ENCODE measurements around the gene BICRAL. TPM values are rescaled to one million over a fixed set of nuclear protein-coding genes. Genes with fewer than 3 reads are reported as not detected.
"Not testable (repeated sequence)": the region's sequence is repeated elsewhere in the genome, so short reads cannot be mapped to it uniquely, and the experiment has no call there.

The BICRAL gene
- polyA plus RNA-seq, 1 of the 3 experiments (the other 2 are of a cell fraction) = 5.1 TPM

DNA sequence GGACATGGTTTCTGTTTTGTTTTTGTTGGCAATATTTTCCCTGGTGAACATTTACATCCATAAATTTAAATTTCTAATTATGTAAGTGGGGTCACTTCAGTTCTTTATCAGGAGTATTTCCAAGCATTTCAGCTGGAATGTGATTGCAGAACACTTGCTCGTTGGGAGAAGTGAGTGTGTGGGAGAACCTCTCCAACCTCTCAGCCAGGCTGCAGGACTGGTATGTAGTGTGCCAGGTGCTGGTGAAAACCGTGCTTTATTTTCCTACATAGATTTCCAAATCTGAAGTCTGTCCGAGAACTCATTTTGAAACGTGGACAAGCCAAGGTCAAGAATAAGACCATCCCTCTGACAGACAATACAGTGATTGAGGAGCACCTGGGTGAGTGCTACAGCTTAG lies 103.8 kb downstream of the BICRAL start:
- Histone ChIP-seq H3F3A (replicated peaks; ENCODE audit: insufficient read depth) (peaks cover 39% of the 10 kb centered on the region), H3K27ac (ENCODE audit: low read depth in 2 of 2, low read length in 1 of 2) (no peak overlapping the region), H3K9ac (no peak overlapping the region), H3K27me3 (ENCODE audit: insufficient read depth) (no peaks in the 10 kb centered on the region), H3K79me2 (ENCODE audit: insufficient read depth) (peaks cover 63% of the 10 kb centered on the region), H3K36me3 (replicated peaks in 1 of 2; ENCODE audit: control insufficient read depth in 1 of 2, insufficient read depth in 2 of 2, low read length in 1 of 2) (peaks cover 31 to 66% of the 10 kb centered on the region in 2 experiments), H3K4me2 (no peak overlapping the region), H3K4me3 (ENCODE audit: low read depth in 2 of 2, low read length in 1 of 2) (no peak overlapping the region), H3K4me1 (ENCODE audit: control insufficient read depth in 1 of 2, insufficient read depth in 2 of 2, low read depth in 1 of 2, low read length in 1 of 2) (peaks cover 0 to 5% of the 10 kb centered on the region in 2 experiments; a peak in 2 of 4 replicates), H3K9me2 (no peaks in the 10 kb centered on the region), H2AFZ (ENCODE audit: low read depth) (no peak overlapping the region), H4K20me1 (ENCODE audit: insufficient read depth) (no peaks in the 10 kb centered on the region), H3K9me3 (no peaks in the 10 kb centered on the region)
- no peak for TF ChIP-seq YY1 (IDR thresholded peaks at IDR 0.05; ENCODE audit: low read depth)
- no peak for TF ChIP-seq MXI1 (IDR thresholded peaks at IDR 0.05; ENCODE audit: low read depth, low read length)
- no peak for TF ChIP-seq GABPA (IDR thresholded peaks at IDR 0.05; ENCODE audit: low read depth)
- TF ChIP-seq EP300 (IDR thresholded peaks at IDR 0.05; ENCODE audit: borderline replicate concordance in 1 of 2, low read depth in 1 of 2, low read length in 1 of 2) = no peak
- TF ChIP-seq TEAD4 (IDR thresholded peaks at IDR 0.05; ENCODE audit: borderline replicate concordance, insufficient read depth) = no peak
- TF ChIP-seq EZH2phosphoT487 (IDR thresholded peaks at IDR 0.05; ENCODE audit: borderline replicate concordance, low read depth) = no peak
- TF ChIP-seq RAD21 (IDR thresholded peaks at IDR 0.05; ENCODE audit: low read length) = no peak
- TF ChIP-seq, protein P1, sequence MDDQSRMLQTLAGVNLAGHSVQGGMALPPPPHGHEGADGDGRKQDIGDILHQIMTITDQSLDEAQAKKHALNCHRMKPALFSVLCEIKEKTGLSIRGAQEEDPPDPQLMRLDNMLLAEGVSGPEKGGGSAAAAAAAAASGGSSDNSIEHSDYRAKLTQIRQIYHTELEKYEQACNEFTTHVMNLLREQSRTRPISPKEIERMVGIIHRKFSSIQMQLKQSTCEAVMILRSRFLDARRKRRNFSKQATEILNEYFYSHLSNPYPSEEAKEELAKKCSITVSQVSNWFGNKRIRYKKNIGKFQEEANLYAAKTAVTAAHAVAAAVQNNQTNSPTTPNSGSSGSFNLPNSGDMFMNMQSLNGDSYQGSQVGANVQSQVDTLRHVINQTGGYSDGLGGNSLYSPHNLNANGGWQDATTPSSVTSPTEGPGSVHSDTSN (IDR thresholded peaks at IDR 0.05) = no peak
- TF ChIP-seq GATA2 (CRISPR knock-in tag; IDR thresholded peaks at IDR 0.05) = no peak
- no peak for TF ChIP-seq JUND (IDR thresholded peaks at IDR 0.05)
- TF ChIP-seq SMC3 (IDR thresholded peaks at IDR 0.05; ENCODE audit: low read depth, low read length) = no peak
- TF ChIP-seq TCF12 (IDR thresholded peaks at IDR 0.05) = no peak
- TF ChIP-seq FOXM1 (IDR thresholded peaks at IDR 0.05; ENCODE audit: low read depth) = no peak
- WGBS (ENCODE audit: low lambda C conversion rate) = 78% methylated on average over 4 of the region's 4 CpGs
- DNase-seq = no peak
- CTCF ChIA-PET = no interaction called here
- POLR2A ChIA-PET = interaction anchor here (0.6 kb wide), 1 partner anchor 32 kb away, joined by 4 read pairs; no protein-coding TSS in a partner anchor

DNA sequence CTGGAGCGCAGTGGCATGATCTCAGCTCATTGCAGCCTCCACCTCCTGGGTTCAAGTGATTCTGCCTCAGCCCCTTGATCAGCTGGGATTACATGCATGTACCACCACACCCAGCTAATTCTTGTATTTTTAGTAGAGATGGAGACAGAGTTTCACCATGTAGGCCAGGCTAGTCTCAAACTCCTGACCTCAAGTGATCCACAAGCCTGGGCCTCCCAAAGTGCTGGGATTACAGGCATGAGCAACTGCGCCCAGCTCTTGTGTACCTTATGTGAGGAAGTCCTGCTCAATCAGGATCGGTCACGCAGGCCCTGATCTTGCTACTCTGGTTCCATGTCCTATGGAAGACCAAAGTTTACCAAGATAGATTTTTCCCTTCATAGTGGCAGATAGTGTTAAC lies 106.3 kb downstream of the BICRAL start:
- CTCF ChIA-PET = interaction anchor here (1.1 kb wide), 1 partner anchor 13 kb away, joined by 3 read pairs; no protein-coding TSS in a partner anchor
- 92% methylated on average over 3 of the region's 4 CpGs for WGBS (ENCODE audit: low lambda C conversion rate)
- H3K4me1 ChIP-seq (ENCODE audit: control insufficient read depth in 1 of 2, insufficient read depth in 2 of 2, low read depth in 1 of 2, low read length in 1 of 2); H3K27ac ChIP-seq (ENCODE audit: low read depth in 2 of 2, low read length in 1 of 2); H3K27me3 ChIP-seq (ENCODE audit: insufficient read depth); H4K20me1 ChIP-seq (ENCODE audit: insufficient read depth); H2AFZ ChIP-seq (ENCODE audit: low read depth); DNase-seq; H3K4me3 ChIP-seq (ENCODE audit: low read depth in 2 of 2, low read length in 1 of 2); H3K9me3 ChIP-seq; H3K9ac ChIP-seq; H3K4me2 ChIP-seq; POLR2A ChIA-PET; H3K9me2 ChIP-seq: not testable (repeated sequence)
- peaks cover 38% of the 10 kb centered on the region for H3K79me2 ChIP-seq (ENCODE audit: insufficient read depth)
- H3K36me3 ChIP-seq (replicated peaks in 1 of 2; ENCODE audit: control insufficient read depth in 1 of 2, insufficient read depth in 2 of 2, low read length in 1 of 2) = peaks cover 27 to 43% of the 10 kb centered on the region in 2 experiments
- H3F3A ChIP-seq (replicated peaks; ENCODE audit: insufficient read depth) = peaks cover 39% of the 10 kb centered on the region
